Measurements from ENCODE around the gene CCDC82.

- TF ChIP-seq CTCF (IDR thresholded peaks at IDR 0.05) (no peak), POLR2A (IDR thresholded peaks at IDR 0.05) (no peak), EP300 (IDR thresholded peaks at IDR 0.05) (no peak)
Observed at GRCh38 chr11:96322775-96323641, 66.7 kb downstream of the CCDC82 start.
